ENCODE results near the gene ITPR1.

Gene ITPR1

DNA sequence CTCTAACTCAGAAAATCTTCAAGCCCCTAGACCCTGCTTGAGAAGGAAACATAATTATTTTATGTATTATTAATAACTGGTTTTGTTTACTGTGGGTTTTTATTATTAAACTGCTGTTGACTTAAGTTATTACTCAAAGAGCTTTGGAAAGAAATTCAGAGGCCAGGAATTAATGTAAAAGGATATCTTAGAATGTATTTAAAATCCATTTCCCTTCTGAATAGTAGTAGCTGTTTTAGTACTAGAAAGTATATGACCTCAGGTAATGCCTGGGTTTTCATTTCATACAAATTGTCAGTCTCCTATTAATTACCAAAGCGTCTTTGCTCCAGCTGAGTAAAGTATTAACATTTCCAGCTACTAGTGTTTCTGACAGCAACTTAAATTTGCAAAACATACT, 223.1 kb downstream of the ITPR1 start:
- no peaks in the 10 kb centered on the region for H3K9me3 ChIP-seq
- no peak overlapping the region for H3K9ac ChIP-seq
- TF ChIP-seq Cebpa-rat (IDR thresholded peaks at IDR 0.05): no peak
- H4K20me1 ChIP-seq: no peaks in the 10 kb centered on the region
- peaks cover 44% of the 10 kb centered on the region for H3K36me3 ChIP-seq
- H3K4me3 ChIP-seq: no peak overlapping the region
- no peak overlapping the region for H3K4me2 ChIP-seq
- H3K4me1 ChIP-seq: peaks cover 10% of the 10 kb centered on the region
- no peak overlapping the region for H3K27ac ChIP-seq
- H3K27me3 ChIP-seq: no peaks in the 10 kb centered on the region

- Histone ChIP-seq H3K4me1 (peaks cover 10% of the 10 kb centered on the region), H3K27me3 (no peaks in the 10 kb centered on the region), H3K36me3 (peaks cover 41% of the 10 kb centered on the region), H3K4me2 (no peak overlapping the region), H3K27ac (no peak overlapping the region), H3K4me3 (no peak overlapping the region), H4K20me1 (no peaks in the 10 kb centered on the region), H3K9me3 (no peaks in the 10 kb centered on the region), H3K9ac (no peak overlapping the region)
- no peak for TF ChIP-seq Cebpa-rat (IDR thresholded peaks at IDR 0.05)
Observed at GRCh38 chr3:4716706-4717362, 223.7 kb downstream of the ITPR1 start.

DNA sequence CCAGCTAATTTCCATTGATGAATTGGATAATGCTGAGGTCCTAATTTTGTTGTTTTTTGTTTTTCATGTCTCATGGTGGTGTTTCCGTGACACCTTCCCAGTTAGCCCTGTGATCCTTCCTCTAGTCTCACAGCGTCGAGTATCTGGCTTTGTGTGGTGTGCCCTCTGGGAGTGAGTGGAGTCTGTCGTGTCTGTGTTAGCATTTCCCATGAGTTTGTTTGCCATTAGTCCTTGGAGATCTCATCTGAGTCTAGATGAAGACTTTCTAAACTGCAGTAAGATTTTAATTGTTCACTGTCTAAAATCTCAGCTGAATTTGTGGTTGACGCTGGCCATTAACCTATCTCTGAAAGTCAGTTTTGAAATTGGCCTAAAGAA, 224.2 kb downstream of the ITPR1 start:
- no peak overlapping the region for H3K27ac ChIP-seq
- TF ChIP-seq Cebpa-rat (IDR thresholded peaks at IDR 0.05): no peak

GRCh38 chr3:4718179-4718736, 225.1 kb downstream of the ITPR1 start:
- no peak overlapping the region for H3K27ac ChIP-seq
- peaks cover 30% of the 10 kb centered on the region; the same call in 1 of the 2 replicates for H3K36me3 ChIP-seq
- TF ChIP-seq Cebpa-rat (IDR thresholded peaks at IDR 0.05): no peak

More for the DNA sequence above, 224.2 kb downstream of the ITPR1 start:
- Histone ChIP-seq H3K36me3 (peaks cover 36% of the 10 kb centered on the region), H3K27me3 (no peaks in the 10 kb centered on the region), H3K4me2 (no peak overlapping the region), H3K4me1 (peaks cover 10% of the 10 kb centered on the region), H3K4me3 (no peak overlapping the region), H3K9me3 (no peaks in the 10 kb centered on the region), H4K20me1 (no peaks in the 10 kb centered on the region), H3K9ac (no peak overlapping the region)

GRCh38 chr3:4719046-4719501, 225.9 kb downstream of the ITPR1 start:
- Histone ChIP-seq H4K20me1 (no peaks in the 10 kb centered on the region), H3K27me3 (no peaks in the 10 kb centered on the region), H3K27ac (no peak overlapping the region), H3K4me1 (peaks cover 3% of the 10 kb centered on the region), H3K4me2 (no peak overlapping the region), H3K9ac (no peak overlapping the region), H3K9me3 (no peaks in the 10 kb centered on the region), H3K4me3 (no peak overlapping the region), H3K36me3 (peaks cover 31% of the 10 kb centered on the region; the same call in 1 of the 2 replicates)
- TF ChIP-seq Cebpa-rat (IDR thresholded peaks at IDR 0.05): no peak

More at GRCh38 chr3:4718179-4718736, 225.1 kb downstream of the ITPR1 start:
- Histone ChIP-seq H3K4me1 (peaks cover 10% of the 10 kb centered on the region), H3K4me3 (no peak overlapping the region), H3K9ac (no peak overlapping the region), H3K9me3 (no peaks in the 10 kb centered on the region), H3K27me3 (no peaks in the 10 kb centered on the region), H4K20me1 (no peaks in the 10 kb centered on the region), H3K4me2 (no peak overlapping the region)

GRCh38 chr3:4720316-4721075, 227.3 kb downstream of the ITPR1 start:
- no peak overlapping the region for H3K4me3 ChIP-seq
- no peak overlapping the region for H3K9ac ChIP-seq

DNA sequence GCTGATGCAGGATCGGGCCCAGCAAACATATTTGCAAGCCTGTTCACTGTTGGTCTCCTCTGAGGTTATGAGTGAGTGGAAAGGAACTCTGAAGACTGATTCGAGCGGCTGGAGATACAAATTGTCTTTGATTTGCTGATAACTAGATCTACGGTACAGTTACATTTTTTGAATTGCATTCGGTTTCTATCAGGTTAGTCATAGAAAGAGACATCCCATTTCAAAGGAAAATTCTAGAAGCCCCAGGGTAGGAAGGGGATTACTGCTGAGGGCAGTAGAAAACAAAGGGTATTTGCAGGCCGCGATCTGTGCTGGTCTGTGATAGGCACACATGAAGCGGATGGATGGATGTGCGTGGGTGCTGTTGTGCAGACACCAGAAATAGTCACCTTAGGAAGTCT, 228.4 kb downstream of the ITPR1 start:
- Histone ChIP-seq H3K4me2 (no peak overlapping the region), H3K9me3 (no peaks in the 10 kb centered on the region), H3K4me3 (no peak overlapping the region), H3K4me1 (peaks cover 4% of the 10 kb centered on the region; the same call in 1 of the 2 replicates), H3K36me3 (peaks cover 30% of the 10 kb centered on the region), H3K27ac (no peak overlapping the region), H4K20me1 (no peaks in the 10 kb centered on the region), H3K9ac (no peak overlapping the region), H3K27me3 (no peaks in the 10 kb centered on the region)
- no peak for TF ChIP-seq Cebpa-rat (IDR thresholded peaks at IDR 0.05)

More at GRCh38 chr3:4720316-4721075, 227.3 kb downstream of the ITPR1 start:
- Histone ChIP-seq H3K36me3 (peaks cover 31% of the 10 kb centered on the region), H4K20me1 (no peaks in the 10 kb centered on the region), H3K4me1 (peaks cover 4% of the 10 kb centered on the region; the same call in 1 of the 2 replicates), H3K27me3 (no peaks in the 10 kb centered on the region), H3K4me2 (no peak overlapping the region), H3K27ac (no peak overlapping the region), H3K9me3 (no peaks in the 10 kb centered on the region)
- no peak for TF ChIP-seq Cebpa-rat (IDR thresholded peaks at IDR 0.05)

GRCh38 chr3:4722103-4722502, 229.0 kb downstream of the ITPR1 start:
- Histone ChIP-seq H3K27ac (no peak overlapping the region), H3K36me3 (peaks cover 24% of the 10 kb centered on the region), H3K9me3 (no peaks in the 10 kb centered on the region), H3K27me3 (no peaks in the 10 kb centered on the region), H3K4me1 (peaks cover 4% of the 10 kb centered on the region; the same call in 1 of the 2 replicates), H3K4me3 (no peak overlapping the region), H3K4me2 (no peak overlapping the region), H4K20me1 (no peaks in the 10 kb centered on the region), H3K9ac (no peak overlapping the region)
- no peak for TF ChIP-seq Cebpa-rat (IDR thresholded peaks at IDR 0.05)

DNA sequence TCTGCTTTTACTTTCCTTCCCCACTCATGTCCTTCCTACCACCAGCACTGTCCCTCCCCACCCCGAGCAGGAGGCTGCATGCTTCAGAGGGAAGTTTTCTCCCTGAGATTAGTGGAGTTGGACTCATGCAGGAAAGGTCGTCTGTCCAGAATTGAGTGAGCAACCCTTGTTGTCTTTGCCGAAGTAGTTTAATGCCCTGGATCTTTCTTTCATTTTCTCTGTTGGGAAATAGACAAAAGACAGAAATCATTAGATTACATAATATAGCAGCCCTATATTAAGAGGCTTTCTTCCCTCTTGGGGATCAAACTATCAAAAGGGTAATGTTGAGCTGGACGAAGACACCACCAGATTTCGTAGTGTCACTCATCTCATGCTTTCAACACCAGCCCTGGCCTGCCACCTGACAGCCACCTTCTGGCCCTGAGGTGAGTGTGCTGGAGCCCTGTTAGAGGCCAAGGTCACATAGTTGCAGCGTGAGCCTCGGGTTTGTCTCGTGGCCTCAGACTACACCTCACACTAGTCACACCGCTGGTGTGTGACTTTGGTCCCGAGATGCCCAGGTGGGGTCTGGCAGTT, 231.0 kb downstream of the ITPR1 start:
- peaks cover 22% of the 10 kb centered on the region for H3K36me3 ChIP-seq
- H3K27ac ChIP-seq: no peak overlapping the region
- no peak overlapping the region for H3K4me3 ChIP-seq
- no peak for TF ChIP-seq Cebpa-rat (IDR thresholded peaks at IDR 0.05)
- no peaks in the 10 kb centered on the region for H4K20me1 ChIP-seq
- H3K4me1 ChIP-seq: peaks cover 4% of the 10 kb centered on the region; the same call in 1 of the 2 replicates
- no peaks in the 10 kb centered on the region for H3K9me3 ChIP-seq
- no peaks in the 10 kb centered on the region for H3K27me3 ChIP-seq
- no peak overlapping the region for H3K9ac ChIP-seq
- no peak overlapping the region for H3K4me2 ChIP-seq
